LoVo (cell line): ENCODE data around the gene XIRP2.
"Not testable (repeated sequence)": the region's sequence is repeated elsewhere in the genome, so short reads cannot be mapped to it uniquely, and the experiment has no call there.

Source experiments
- DNase-seq: peaks from one replicate; pipeline ENCODE4 v3.0.0-alpha.2; 2016; ENCODE audit warnings: low spot score

XIRP2 gene

GRCh38 chr2:166942377-166942776 is 54.1 kb downstream of the XIRP2 start:
- DNase-seq, result no peak

DNA sequence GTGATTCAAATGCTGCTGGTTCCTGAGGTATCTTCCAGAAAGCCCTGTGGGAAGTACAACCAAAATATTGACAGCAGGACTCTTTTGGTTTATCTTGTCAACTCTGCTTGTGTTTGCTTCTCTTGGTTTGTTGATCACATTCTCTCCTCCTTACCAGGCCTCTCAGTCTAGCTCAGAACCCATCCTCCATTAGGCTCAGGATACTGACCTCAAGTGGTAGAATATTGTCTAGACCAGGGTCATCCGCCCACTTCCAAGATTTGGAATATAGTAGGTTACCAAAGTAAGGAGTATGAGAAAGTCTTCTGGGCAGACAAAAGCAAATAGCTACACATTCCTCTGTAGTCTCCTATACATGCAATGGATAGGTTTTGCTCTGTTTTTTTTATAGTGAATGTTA is 56.6 kb downstream of the XIRP2 start:
- DNase-seq, result no peak

DNA sequence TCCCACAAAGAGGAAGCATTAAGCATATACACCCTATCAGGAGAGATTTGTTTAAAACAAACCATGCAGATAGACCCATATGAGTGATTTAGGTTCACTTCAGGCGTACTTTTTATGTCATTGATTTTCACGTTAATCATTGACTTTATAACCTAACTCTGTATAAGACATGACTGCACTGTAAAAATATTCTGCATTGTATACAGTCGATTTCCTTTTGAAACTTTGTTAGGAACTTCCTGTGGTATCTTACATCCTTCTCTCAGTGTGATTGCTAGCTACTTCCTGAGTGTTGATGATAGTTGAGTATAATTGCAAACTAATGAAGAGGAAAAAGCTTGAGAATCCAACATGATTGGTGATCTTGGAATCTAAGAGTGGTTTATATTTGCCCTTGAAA is 69.4 kb downstream of the XIRP2 start:
- no peak for DNase-seq

DNA sequence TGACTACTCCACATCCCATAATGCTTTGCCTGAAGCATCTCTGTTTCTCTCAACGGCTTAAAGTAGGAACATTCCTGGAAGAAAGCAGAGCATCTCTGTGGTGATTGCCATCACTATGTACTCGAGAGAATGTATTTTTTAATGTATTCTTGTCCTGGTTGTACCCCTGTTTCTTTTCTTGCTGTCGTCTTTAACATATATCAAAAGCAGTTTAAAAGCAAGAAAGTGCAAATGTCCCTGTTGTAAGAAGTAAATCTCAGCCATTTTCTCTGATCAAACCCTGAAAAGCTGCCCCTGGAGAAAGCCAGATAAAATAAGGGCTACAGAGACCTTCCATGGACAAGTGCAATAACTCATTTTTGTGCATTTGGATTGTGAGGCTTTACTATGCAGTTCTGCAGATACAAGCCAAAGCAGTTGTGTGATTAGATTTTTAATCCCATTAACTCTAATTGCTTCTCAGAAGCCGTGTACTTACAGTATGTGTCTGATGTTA is 70.8 kb downstream of the XIRP2 start:
- DNase-seq, result no peak

GRCh38 chr2:166959556-166959955 is 71.3 kb downstream of the XIRP2 start:
- DNase-seq, result no peak

DNA sequence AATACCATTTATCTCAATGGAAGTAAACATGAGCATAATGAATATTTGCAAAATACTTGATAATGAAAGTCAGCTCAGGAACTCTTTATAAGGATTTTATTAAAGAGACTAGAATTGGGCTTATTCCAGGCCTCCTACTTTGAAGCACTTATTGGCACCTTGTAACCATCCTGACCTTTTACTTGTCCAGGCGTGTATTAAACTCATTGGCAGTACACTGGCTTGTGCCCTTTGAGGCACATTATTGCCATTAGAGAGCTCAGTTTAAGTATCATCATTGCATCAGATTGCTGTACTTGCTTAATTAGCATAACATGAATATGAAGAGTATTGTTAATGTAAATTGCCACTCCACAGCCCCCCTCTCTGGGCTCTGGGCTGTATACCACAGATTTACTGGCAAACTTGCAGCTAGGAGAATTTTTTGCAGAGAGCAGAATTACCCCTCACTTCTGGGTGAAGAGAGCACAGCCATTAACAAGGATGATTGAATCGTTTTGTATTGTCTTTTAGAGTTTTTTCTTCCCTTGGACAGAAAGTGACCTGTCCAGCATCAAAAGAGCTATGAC is 72.5 kb downstream of the XIRP2 start:
- DNase-seq, result no peak

- no peak for DNase-seq
Measured at GRCh38 chr2:166961933-166962332, 73.7 kb downstream of the XIRP2 start.

DNA sequence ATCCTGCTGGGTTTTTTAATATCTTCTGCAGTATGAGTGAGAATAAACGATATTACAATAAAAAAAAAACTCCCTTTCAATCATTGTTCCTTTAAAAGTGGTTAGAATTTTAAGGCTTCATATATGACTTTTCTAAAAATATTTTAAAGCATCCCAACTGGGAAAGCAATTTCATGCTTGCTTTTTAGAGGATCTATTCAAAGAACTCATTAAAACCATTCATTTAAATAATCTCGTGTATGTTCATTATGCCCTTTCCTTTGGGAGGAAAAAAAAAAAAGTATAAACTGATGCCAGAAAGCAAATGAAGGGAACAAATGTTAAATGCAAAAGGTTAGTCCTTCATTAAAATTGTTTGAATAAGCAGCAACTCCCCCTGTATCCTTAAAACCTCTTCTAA is 81.2 kb downstream of the XIRP2 start:
- DNase-seq, result no peak

- DNase-seq, result no peak
Measured at GRCh38 chr2:166972002-166972401, 83.7 kb downstream of the XIRP2 start.

- DNase-seq, result no peak
Measured at GRCh38 chr2:166972418-166972817, 84.1 kb downstream of the XIRP2 start.

DNA sequence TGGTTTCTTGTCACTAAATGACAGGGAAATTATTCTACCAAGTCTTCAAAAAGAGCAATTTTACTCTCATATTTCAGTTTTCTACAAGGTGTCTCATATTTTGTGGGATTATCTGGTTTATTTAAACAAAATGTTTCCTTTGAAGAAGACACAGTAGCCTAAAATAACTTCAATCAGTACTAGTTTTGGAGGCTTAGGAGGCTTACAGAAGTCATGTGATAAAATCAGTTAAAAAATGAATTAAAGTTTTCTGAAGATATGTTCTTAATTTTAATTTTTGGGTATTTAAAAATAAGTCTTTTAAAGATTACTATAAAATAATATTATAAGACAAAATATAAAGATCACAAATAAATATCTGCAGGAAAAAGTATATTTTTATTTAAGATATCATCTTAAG is 95.9 kb downstream of the XIRP2 start:
- DNase-seq, result no peak

DNA sequence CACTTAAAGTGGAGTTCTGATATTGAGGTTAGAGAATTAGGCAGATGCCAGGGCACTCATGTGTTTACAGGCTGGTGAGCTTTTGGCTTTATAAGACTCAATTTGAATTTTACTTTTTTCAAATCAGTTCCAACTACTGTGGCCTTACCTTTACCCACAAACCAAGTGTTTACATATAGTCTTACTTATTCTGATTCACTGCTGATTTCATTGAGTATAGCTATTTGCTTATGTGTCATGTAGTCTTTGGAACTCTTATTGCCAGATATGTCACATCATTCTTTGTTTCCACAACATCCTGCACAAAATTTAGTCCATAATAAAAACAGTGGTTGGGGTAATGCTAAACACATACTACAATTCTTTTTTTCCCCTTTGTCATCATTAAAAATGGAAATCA is 96.5 kb downstream of the XIRP2 start:
- DNase-seq, result no peak

DNA sequence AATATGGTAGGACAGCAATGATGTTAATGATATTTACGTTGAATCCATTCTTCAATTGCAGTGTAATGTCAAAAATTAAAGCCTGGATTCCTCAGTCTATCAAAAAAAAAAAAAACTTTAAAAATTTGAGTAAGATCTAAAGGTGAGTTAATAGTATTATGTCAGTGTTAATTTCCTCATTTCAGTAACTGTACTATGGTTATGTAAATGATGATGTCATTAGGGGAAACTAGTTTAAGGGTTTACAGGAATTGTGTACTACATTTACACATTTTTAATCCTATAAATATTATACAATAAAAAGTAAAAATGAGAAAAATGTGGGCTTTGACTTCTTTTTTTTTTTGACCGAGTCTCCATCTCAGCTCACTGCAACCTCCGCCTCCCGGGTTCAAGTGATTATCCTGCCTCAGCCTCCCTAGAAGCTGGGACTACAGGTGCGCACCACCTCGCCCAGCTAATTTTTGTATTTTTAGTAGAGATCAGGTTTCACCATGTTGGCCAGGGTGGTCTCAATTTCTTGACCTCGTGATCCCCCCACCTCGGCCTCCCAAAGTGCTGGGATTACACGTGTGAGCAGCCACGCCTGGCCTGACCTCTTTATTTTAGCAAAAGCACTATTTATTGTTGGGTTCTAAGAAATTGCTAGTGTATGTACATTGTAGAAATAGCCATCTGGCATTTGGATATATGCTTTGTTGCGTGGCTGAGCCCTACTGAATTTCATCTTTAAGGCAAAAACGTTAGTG is 106.5 kb downstream of the XIRP2 start:
- DNase-seq, result no peak

DNA sequence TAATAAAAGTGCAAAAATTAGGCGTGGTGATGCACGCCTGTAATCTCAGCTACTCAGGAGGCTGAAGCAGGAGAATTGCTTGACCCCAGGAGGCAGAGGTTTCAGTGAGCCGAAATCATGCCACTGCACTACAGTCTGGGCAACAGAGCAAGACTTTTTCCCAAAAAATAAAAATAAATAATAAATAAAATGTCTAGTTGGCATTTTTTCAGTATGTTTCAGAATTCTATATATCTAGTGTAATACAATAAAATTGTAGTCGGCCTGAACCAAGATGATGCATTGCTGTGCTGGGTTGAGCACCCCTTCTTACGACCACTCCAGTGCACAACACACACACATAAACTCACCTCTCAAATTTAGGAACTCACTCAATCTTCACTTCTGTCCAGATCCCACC is 108.2 kb downstream of the XIRP2 start:
- DNase-seq, result no peak

- DNase-seq, result no peak
Measured at GRCh38 chr2:167001165-167001564, 112.9 kb downstream of the XIRP2 start.

- no peak for DNase-seq
Measured at GRCh38 chr2:167005096-167005495, 116.8 kb downstream of the XIRP2 start.

DNA sequence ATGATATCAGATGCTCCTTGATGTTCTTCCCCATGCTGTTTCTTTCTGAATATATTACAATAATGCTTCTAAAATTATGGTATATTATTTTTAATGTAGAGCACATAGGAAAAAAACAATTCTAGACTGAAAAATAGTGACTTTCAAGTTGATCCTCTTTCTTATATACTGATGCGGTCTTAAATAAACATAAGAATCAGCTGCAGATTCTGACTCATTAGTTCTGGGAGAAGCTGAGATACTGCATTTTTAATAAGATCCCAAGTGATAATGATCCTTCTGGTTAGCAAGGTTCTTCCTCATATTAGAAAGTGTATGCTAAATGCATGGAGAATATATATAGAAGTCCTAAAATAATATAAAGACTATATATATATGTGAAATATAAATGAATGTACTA is 124.9 kb downstream of the XIRP2 start:
- DNase-seq, result no peak

GRCh38 chr2:167015806-167016205 is 127.5 kb downstream of the XIRP2 start:
- no peak for DNase-seq

GRCh38 chr2:167017021-167017420 is 128.7 kb downstream of the XIRP2 start:
- no peak for DNase-seq

GRCh38 chr2:167018590-167018989 is 130.3 kb downstream of the XIRP2 start:
- no peak for DNase-seq

DNA sequence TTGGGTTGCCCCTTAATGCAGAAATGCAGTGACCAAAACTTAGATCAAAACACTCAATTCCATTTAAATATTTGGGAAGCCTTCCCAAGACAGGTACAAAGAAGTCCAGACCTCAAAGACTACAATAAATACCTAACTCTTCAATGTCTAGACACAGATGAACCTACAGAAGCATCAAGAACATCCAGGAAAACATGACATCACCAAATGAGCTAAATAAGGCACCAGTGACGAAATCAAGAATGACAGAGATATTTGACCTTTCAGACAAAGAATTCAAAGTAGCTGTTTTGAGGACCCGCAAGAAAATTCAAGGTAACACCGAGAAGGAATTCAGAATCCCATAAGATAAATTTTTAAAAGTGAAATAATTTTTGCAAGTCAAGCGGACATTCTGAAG is 140.2 kb downstream of the XIRP2 start:
- no peak for DNase-seq

DNA sequence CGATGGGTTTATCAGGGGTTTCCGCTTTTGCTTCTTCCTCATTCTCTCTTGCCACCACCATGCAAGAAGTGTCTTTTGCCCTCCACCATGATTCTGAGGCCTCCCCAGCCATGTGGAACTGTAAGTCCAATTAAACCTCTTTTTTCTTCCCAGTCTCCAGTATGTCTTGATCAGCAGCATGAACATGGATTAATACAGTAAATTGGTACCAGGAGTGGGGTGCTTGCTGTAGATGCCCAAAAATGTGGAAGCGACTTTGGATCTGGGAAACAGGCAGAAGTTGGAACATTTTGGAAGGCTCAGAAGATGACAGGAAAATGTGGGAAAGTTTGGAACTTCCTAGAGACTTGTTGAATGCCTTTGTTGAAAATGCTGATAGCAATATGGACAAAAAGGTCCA is 146.7 kb downstream of the XIRP2 start:
- DNase-seq, result not testable (repeated sequence)

DNA sequence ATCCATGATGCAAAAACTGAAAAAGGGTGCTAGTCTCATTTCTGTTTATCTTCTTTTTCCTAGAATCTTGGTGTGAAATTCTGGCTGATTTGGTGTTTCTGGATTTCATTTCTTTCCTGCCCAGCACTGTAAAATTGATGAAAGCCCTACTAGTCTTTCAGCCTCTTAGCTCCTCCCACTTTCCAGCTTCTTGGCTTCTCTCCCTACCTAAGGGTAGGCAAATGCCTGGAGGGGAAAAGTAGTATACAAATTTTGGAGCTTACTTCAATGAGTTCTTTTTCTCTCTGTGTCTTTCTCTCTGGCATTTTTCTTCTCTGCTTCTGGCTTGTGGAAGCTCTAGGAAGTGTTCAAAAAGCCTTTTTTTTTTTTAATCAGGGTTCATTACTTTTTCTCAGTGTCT is 160.5 kb downstream of the XIRP2 start:
- DNase-seq, result no peak

DNA sequence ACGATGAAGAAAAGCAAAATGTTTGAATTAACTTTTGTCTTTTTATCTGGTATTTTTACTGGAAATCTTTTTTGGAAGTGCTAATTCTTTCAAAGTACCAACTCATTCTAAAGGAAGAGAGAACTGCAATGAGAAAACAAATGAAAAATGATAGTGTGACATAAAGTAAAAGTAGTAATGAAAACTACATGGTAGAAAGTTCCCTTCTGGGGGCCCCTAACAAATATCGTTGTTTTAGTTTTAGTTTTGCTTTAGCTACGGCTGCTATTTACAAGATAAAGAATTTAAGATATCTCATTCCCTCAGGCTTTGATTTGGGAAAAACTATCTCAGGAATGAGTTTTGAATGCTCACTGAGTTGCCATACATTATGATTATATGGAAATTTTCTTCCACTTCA is 161.4 kb downstream of the XIRP2 start:
- DNase-seq, result no peak
